NB4 (cell line): Measurements from ENCODE around the gene ASAP2.
"Not testable (repeated sequence)": the region's sequence is repeated elsewhere in the genome, so short reads cannot be mapped to it uniquely, and the experiment has no call there.

Experiments
- DNase-seq: peaks from one replicate; pipeline ENCODE4 v3.0.0; 2010; ENCODE audit warnings: low read depth
- H3K4me3 ChIP-seq: one replicate; pipeline ENCODE4 v1.5.1; 2011; ENCODE audit warnings: mild to moderate bottlenecking, low read depth, low read length, moderate library complexity
- MYC ChIP-seq: IDR thresholded peaks from 2 replicates; pipeline ENCODE4 v1.6.1; 2011; ENCODE audit warnings: low read depth, low read length
- POLR2A ChIP-seq: IDR thresholded peaks from 2 replicates; pipeline ENCODE4 v1.6.1; 2011; ENCODE audit warnings: mild to moderate bottlenecking; ENCODE audit not compliant: insufficient read length; ENCODE audit errors: extremely low read depth
- TF ChIP-seq, protein P1 (sequence below): IDR thresholded peaks from 2 replicates; pipeline ENCODE4 v1.6.1; 2011; ENCODE audit warnings: low read depth, low read length
- TF ChIP-seq, protein P2 (sequence below): IDR thresholded peaks from one replicate; pipeline ENCODE4 v1.5.1; 2012; ENCODE audit warnings: low read depth, low read length

Gene ASAP2

DNA sequence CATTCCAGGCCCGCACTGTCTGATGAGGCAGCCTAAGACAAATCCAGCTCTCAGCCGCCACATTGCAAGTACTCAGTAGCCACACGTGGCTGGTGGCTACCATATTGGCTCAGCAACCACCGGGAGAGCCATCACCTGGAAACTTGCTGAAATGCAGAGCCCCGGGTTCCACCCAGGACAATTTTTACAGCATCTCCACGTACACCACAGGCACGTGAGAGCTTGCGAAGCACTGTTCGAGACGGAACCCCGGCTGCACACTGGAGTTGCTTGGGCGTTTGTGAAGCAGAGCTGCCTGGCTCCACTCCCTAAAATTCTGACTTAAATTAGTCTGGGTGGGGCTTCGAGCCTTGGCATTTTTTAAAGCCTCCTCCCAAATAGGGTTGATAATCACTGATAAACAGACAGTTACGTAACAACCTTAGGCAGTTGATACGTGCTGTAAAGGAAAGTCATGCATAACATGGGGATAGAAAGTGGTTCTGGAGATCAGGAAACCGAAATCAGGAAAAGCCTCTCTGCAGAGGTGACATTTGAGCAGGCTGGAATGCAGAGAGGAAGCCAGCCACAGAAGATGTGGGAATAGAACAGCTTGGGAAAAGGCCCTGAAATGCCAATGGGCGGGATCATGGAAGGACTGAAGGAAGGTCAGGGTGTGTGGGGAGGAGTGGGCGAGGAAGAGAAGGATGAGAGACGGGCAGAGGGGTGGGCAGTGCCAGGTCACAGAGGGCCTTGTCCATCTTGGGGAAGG is 6.2 kb downstream of the ASAP2 start:
- DNase-seq, result no peak
- no peak overlapping the region for H3K4me3 ChIP-seq

DNA sequence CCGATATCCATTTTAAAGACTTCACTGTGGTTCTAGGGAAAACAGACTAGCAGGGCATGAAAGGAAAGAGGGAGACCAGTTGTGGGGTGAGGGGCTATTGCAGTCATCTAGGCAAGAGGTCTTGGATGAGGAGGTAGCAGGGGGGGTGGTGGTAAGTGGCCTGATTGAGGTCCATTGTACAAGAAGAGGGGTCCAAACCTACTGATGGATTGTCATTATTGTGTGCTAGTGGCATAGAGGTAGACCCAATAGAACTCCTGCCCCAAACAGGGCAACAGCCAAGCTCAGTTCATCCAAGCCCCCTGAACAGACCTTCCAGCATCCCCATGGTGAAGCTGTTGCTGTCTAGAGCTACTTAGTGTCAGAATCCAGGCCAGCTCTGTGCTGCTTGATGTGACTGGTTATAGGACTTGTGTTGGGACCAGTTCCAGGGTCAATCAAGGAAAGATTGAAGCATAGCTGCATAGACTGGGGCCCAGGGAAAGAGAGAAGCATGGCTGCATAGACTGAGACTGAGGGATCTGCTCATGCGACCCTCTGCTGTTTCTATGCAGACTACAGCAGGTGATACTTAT is 7.0 kb downstream of the ASAP2 start:
- TF ChIP-seq, protein P1, sequence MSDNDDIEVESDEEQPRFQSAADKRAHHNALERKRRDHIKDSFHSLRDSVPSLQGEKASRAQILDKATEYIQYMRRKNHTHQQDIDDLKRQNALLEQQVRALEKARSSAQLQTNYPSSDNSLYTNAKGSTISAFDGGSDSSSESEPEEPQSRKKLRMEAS, result no peak
- TF ChIP-seq, protein P2, sequence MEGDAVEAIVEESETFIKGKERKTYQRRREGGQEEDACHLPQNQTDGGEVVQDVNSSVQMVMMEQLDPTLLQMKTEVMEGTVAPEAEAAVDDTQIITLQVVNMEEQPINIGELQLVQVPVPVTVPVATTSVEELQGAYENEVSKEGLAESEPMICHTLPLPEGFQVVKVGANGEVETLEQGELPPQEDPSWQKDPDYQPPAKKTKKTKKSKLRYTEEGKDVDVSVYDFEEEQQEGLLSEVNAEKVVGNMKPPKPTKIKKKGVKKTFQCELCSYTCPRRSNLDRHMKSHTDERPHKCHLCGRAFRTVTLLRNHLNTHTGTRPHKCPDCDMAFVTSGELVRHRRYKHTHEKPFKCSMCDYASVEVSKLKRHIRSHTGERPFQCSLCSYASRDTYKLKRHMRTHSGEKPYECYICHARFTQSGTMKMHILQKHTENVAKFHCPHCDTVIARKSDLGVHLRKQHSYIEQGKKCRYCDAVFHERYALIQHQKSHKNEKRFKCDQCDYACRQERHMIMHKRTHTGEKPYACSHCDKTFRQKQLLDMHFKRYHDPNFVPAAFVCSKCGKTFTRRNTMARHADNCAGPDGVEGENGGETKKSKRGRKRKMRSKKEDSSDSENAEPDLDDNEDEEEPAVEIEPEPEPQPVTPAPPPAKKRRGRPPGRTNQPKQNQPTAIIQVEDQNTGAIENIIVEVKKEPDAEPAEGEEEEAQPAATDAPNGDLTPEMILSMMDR, result no peak
- no peak for TF ChIP-seq MYC
- no peak for TF ChIP-seq POLR2A
- H3K4me3 ChIP-seq, result no peak overlapping the region
- no peak for DNase-seq

More for the DNA sequence above, 6.2 kb downstream of the ASAP2 start:
- TF ChIP-seq POLR2A (no peak), MYC (no peak)
- TF ChIP-seq, protein P2, result no peak
- TF ChIP-seq, protein P1, result no peak

DNA sequence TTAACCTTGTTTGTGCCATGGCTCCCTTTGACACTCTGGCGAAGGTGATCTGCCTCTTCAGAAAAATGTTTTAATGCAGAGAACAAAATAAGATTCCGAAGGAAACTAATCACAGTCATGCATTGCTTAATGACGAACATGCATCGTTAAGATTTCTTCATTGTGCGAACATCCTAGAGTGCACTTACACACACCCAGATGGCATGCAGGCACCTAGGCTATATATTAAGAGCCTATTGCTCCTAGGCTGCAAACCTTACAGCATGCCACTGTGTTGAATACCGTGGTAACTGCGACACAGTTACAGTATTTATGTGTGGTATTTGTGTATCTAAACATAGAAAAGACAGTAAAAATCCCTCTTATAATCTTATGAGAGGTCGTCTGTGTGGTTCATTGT is 8.3 kb downstream of the ASAP2 start:
- DNase-seq, result no peak
- H3K4me3 ChIP-seq, result no peak overlapping the region
- no peak for TF ChIP-seq POLR2A
- TF ChIP-seq, protein P1, result no peak
- TF ChIP-seq, protein P2, result no peak
- TF ChIP-seq MYC, result no peak

DNA sequence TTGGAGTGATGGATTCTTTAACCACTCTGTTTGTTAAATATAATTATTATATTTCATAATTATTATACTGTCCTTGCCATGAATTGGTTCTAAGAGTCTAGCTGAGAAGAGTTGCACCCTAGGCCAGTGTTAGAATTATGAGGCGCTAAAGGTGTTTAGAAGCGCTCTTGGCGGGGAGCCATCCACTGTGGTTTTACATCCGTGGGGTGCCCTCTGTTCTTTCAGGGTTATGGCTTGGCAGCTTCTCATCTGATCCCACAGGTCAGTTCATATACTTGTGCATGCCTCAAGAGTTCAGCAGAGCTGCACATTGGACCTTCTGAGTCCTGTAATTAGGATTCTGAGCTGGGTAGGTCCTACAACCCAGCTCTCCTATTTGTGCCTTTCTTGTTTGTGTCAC is 9.1 kb downstream of the ASAP2 start:
- DNase-seq, result no peak
- TF ChIP-seq, protein P1, result no peak
- TF ChIP-seq POLR2A, result no peak
- TF ChIP-seq MYC, result no peak
- TF ChIP-seq, protein P2, result no peak

DNA sequence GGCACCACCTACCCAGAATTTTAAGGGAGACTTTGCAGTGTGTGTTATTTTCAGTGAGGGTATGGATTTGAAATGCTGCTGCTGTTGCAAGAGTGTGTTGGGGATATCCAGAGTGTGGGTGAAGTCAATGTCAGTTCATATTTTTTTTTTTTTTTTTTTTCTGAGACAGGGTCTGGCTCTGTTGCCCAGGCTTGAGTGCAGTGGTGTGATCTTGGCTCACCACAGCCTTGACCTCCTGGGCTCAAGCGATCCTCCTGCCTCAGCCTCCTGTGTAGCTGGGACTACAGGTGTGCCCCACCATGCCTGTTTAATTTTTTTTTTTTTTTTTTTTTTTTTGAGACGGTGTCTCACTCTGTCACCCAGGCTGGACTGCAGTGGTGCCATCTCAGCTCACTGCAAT is 9.5 kb downstream of the ASAP2 start:
- not testable (repeated sequence) for DNase-seq, H3K4me3 ChIP-seq

More for the DNA sequence above, 9.1 kb downstream of the ASAP2 start:
- H3K4me3 ChIP-seq, result no peak overlapping the region

DNA sequence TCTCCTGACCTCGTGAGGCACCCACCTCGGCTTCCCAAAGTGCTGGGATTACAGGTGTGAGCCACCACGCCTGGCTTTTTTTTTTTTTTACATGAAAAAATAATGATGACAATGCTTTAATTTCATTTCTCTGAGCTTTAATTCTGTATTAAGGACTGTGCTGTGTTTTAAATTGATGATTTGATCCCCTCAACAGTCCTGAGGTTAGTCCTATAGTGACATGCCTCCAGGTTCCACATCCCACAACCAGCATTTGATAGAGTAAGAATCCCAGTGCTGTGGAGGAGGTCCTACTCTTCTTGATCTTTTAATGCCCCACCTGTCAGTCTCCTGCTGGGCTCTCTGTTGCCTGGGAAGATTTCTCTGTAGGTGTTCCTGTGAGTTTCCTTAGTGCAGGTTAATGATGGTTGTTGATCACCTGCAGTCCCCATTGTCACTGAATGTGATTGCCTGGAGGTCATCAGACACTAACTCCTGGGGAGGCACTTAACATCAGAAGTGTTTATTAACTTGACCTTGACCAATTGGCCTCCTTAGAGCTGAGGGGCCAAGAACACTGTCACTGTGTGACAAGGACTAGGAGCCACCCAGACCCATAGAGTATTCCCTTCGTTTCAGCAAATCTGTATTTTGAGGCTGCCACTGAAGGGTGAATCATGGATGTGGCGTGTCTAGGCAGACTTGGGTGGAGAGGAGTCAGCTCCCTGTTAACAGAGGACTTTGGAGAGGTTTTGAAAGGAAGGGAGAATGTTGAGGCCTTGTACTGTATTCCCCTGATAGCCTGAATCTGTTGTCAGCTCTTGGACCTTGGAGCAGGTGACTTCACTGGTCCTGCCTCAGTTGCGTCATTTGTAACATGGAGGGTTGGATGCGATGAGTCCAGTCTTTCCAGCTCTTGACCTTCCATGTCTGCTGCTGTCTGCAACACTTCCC is 11.5 kb downstream of the ASAP2 start:
- H3K4me3 ChIP-seq, result no peak overlapping the region
- TF ChIP-seq POLR2A (no peak), MYC (no peak)
- TF ChIP-seq, protein P1, result no peak
- TF ChIP-seq, protein P2, result no peak
- DNase-seq, result no peak
